SH-SY5Y (cell line): ENCODE data around the gene PCDHGB2.

Source experiments
- GATA2 ChIP-seq: IDR thresholded peaks from 2 replicates; pipeline ENCODE4 v1.6.1; 2011; ENCODE audit warnings: mild to moderate bottlenecking, low read depth, low read length
- GATA3 ChIP-seq: IDR thresholded peaks from 2 replicates; pipeline ENCODE4 v1.6.1; 2011; ENCODE audit warnings: low read depth, mild to moderate bottlenecking, low read length, moderate library complexity

PCDHGB2 gene

GRCh38 chr5:141343953-141344463 is 15.8 kb upstream of the PCDHGB2 start:
- TF ChIP-seq GATA2, result no peak

DNA sequence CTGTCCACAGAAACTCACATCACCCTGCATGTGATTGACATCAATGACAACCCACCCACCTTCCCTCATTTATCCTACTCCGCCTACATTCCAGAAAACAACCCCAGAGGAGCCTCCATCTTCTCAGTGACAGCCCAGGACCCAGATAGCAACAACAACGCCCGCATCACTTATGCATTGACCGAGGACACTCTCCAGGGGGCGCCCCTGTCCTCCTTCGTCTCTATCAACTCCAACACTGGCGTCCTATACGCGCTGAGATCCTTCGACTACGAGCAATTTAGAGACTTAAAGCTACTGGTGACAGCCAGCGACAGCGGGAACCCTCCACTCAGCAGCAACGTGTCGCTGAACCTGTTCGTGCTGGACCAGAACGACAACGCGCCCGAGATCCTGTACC is 14.5 kb upstream of the PCDHGB2 start:
- TF ChIP-seq GATA2 (no peak), GATA3 (no peak)

GRCh38 chr5:141349917-141350619 is 9.7 kb upstream of the PCDHGB2 start, which contains the start of gene PCDHGB1:
Gene PCDHGB1 (plus strand): TSS chr5:141350099. CDS start chr5:141350261, 162 bp downstream.
- TF ChIP-seq GATA2, result no peak
- no peak for TF ChIP-seq GATA3

DNA sequence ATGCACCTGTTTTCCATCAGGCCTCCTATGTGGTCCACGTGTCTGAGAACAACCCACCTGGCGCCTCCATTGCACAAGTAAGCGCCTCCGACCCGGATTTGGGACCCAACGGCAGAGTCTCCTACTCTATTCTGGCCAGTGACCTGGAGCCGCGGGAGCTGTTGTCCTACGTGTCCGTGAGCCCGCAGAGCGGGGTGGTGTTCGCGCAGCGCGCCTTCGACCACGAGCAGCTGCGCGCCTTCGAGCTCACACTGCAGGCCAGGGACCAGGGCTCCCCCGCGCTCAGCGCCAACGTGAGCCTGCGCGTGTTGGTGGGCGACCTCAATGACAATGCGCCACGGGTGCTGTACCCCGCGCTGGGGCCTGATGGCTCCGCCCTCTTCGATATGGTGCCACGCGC is 8.2 kb upstream of the PCDHGB2 start:
- TF ChIP-seq GATA3, result no peak
- no peak for TF ChIP-seq GATA2

- TF ChIP-seq GATA2, result no peak
- no peak for TF ChIP-seq GATA3
Observed at GRCh38 chr5:141354900-141355469, 4.8 kb upstream of the PCDHGB2 start, which contains the start of gene PCDHGA4. Gene PCDHGA4 (plus strand): TSS chr5:141355021. CDS start chr5:141355108, 87 bp downstream.

DNA sequence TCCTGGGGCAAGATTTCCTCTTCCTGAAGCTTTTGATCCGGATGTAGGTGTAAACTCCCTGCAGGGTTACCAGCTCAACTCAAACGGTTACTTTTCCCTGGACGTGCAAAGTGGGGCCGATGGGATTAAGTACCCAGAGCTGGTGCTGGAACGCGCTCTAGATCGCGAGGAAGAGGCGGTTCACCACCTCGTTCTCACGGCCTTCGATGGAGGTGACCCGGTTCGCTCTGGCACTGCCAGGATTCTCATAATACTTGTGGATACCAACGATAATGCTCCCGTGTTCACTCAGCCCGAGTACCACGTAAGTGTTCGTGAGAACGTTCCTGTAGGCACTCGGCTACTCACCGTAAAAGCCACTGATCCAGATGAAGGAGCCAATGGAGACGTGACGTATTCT is 4.2 kb upstream of the PCDHGB2 start:
- no peak for TF ChIP-seq GATA3
- no peak for TF ChIP-seq GATA2

- TF ChIP-seq GATA2 (no peak), GATA3 (no peak)
Observed at GRCh38 chr5:141356133-141356532, 3.7 kb upstream of the PCDHGB2 start.

GRCh38 chr5:141356950-141357349 is 2.8 kb upstream of the PCDHGB2 start:
- TF ChIP-seq GATA2 (no peak), GATA3 (no peak)

DNA sequence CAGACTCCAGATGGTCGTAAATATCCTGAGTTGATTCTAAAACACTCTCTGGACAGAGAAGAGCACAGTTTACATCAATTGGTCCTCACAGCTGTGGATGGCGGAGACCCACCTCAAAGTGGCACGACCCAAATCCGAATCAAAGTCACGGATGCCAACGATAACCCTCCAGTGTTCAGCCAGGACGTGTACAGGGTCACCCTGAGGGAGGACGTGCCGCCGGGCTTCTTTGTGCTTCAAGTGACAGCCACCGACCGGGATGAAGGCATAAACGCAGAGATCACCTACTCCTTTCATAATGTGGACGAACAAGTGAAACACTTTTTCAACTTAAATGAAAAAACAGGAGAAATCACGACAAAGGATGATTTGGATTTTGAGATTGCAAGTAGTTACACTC is 891 bp downstream of the PCDHGB2 start:
- TF ChIP-seq GATA3, result no peak
- TF ChIP-seq GATA2, result no peak

DNA sequence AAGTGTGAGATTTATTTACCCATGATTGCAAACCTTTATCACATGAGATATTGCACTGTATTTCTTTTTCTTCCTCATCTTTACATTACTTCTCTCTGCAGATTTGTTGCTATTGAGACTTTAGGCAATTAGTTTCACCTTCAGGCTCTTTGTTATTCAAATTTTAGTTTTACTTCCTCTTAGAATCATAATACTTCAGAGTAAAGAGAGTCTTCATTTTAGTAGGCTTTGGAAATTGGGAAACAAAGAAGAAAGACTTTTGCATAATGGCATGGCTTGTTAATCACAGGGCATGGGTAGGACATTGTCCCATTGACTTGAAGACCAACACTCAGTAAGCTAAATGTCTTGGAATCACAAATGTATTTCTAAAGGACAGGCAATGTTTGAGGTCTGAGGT is 2.9 kb downstream of the PCDHGB2 start:
- TF ChIP-seq GATA2 (no peak), GATA3 (no peak)

DNA sequence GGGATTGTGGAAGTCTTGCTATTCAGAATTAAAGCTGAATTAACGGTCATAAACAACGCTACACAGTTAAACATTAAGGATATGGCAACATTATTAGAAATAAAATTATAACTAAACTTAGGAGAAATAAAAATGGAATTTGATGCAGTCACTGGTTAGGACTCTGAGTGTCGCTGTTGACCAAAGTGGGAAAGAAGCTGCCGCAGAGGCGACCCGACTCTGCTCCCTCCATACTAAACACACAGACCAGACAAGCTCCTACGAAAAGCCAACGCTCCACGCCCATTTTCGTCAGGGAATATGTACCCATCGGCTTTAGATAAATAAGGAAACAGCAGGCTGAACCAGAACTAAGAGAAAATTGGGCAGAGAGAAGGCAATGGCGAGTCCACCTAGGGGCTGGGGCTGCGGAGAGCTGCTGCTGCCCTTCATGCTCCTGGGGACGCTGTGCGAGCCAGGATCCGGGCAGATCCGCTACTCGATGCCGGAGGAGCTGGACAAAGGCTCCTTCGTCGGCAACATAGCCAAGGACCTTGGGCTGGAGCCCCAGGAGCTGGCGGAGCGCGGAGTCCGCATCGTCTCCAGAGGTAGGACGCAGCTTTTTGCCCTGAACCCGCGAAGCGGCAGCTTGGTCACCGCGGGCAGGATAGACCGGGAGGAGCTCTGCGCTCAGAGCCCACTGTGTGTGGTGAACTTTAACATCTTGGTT is 4.3 kb downstream of the PCDHGB2 start, which contains the start of gene PCDHGA5:
TSS of gene PCDHGA5 (plus strand) at position 211 of the 709 bp plus-strand sequence. CDS start at position 380, 169 bp downstream.
- TF ChIP-seq GATA2, result no peak
- TF ChIP-seq GATA3, result no peak

DNA sequence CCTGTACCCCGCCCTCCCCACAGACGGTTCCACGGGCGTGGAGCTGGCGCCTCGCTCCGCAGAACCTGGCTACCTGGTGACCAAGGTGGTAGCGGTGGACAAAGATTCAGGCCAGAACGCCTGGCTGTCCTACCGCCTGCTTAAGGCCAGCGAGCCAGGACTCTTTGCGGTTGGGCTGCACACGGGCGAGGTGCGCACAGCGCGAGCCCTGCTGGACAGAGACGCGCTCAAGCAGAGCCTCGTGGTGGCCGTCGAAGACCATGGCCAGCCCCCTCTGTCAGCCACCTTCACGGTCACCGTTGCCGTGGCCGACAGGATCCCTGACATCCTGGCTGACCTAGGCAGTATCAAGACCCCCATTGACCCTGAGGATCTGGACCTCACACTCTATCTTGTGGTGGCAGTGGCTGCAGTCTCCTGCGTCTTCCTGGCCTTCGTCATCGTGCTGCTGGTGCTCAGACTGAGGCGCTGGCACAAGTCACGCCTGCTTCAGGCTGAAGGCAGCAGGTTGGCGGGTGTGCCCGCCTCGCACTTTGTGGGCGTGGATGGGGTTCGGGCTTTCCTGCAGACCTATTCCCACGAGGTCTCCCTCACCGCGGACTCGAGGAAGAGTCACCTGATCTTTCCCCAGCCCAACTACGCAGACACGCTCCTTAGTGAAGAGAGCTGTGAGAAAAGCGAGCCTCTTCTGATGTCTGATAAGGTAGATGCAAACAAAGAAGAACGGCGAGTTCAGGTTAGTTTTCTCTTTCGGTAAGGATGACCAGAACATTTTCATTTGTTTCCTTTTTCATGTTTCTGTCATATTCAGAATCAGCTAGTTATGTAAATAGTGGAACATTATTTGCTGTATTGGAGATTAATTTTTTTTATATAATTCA is 6.5 kb downstream of the PCDHGB2 start:
- no peak for TF ChIP-seq GATA3
- TF ChIP-seq GATA2, result no peak

DNA sequence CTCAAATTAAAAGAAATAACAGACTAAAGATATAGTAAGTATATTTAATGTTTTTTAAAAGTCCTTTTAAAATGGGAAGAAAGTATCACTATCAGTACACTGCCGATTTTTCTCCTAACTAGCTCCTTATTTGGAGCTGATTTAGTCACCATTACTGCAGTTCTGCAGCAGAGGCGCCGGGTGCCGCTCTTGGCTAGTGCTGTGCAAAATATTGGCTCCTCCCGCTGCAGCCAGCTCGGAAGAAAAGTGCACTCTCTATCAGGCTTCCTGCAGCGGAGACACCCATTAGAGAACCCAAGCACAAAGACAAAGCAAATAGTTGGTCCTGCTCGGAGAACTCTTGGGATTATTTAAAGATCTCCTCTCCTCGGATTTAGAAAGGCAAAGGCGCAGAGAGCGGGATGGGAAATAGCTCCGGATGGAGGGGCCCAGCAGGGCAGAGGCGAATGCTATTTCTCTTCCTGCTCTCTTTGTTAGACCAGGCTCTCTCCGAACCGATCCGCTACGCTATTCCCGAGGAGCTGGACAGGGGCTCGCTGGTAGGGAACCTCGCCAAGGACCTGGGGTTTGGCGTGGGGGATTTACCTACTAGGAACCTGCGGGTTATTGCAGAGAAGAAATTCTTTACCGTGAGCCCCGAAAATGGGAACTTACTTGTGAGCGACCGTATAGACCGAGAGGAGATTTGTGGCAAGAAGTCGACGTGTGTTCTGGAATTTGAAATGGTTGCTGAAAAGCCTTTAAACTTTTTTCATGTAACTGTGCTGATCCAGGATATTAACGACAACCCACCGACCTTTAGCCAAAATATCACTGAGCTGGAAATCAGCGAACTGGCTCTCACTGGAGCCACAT is 10.4 kb downstream of the PCDHGB2 start, which contains the start of gene PCDHGB3:
TSS of gene PCDHGB3 (plus strand) at position 249 of the 855 bp plus-strand sequence. CDS start at position 402, 153 bp downstream.
- TF ChIP-seq GATA3 (no peak), GATA2 (no peak)
